Upper lobe of left lung (tissue), 6 donors: ENCODE results near the gene ZNF362. TPM values are rescaled to one million over a fixed set of nuclear protein-coding genes. Genes with fewer than 3 reads are reported as not detected.

ENCODE experiments used
- ATAC-seq, 2 donors: fragments of 200-7000 bp; cut with Tn5 transposase; one replicate each; pipeline ENCODE4 v1.9.1; 2022; ENCODE audit warnings: mild to moderate bottlenecking in 2 of 2, moderate library complexity in 2 of 2; ENCODE audit not compliant: low FRiP score in 2 of 2
- DNase-seq, 2 donors: peaks; one replicate each; pipeline ENCODE4 v3.0.0-alpha.2; 2019 to 2020
- H3K27ac ChIP-seq, 4 donors: fragments of 200-600 bp; sonication (generic); one replicate each; pipeline ENCODE4 v1.5.1; 2016 to 2019
- H3K27me3 ChIP-seq, 4 donors: fragments of 200-600 bp; sonication (generic); one replicate each; pipeline ENCODE4 v1.5.1; 2017 to 2019
- H3K36me3 ChIP-seq, 4 donors: fragments of 200-600 bp; sonication (generic); one replicate each; pipeline ENCODE4 v1.5.1; 2016 to 2019
- H3K4me1 ChIP-seq, 4 donors: fragments of 200-600 bp; sonication (generic); one replicate each; pipeline ENCODE4 v1.5.1; 2018 to 2019
- H3K4me3 ChIP-seq, 4 donors: fragments of 200-600 bp; sonication (generic); one replicate each; pipeline ENCODE4 v1.5.1; 2017 to 2019; ENCODE audit warnings: mild to moderate bottlenecking in 2 of 4, moderate library complexity in 1 of 4
- H3K9me3 ChIP-seq, 4 donors: fragments of 200-600 bp; sonication (generic); one replicate each; pipeline ENCODE4 v1.5.1; 2018 to 2019
- CTCF ChIP-seq, 6 experiments: fragments of 450-650 bp in 4 of 6; fragments of 200-600 bp in 2 of 6; sonication (generic) in 2 of 6; IDR thresholded peaks; one replicate each; pipeline ENCODE4 v1.5.1; 2016 to 2019; ENCODE audit warnings: antibody characterized with exemption in 6 of 6
- EP300 ChIP-seq, 4 donors: sonication (generic); formaldehyde crosslinking; IDR thresholded peaks; one replicate each; pipeline ENCODE4 v1.5.1; 2017; ENCODE audit warnings: antibody characterized with exemption in 4 of 4, control low read depth in 2 of 4
- POLR2A ChIP-seq, 4 donors: fragments of 450-650 bp; IDR thresholded peaks; one replicate each; pipeline ENCODE4 v1.5.1; 2016 to 2017; ENCODE audit warnings: antibody characterized with exemption in 4 of 4, mild to moderate bottlenecking in 2 of 4
- POLR2AphosphoS5 ChIP-seq, 2 donors: sonication (generic); formaldehyde crosslinking; IDR thresholded peaks; one replicate each; pipeline ENCODE4 v1.5.1; 2017; ENCODE audit warnings: antibody characterized with exemption in 2 of 2
- WGBS, 2 donors: methylation state at CpG; one replicate each; pipeline ENCODE4 v1.1.5; 2017 to 2018; 5-methylcytosine and 5-hydroxymethylcytosine counted together
- total RNA-seq, 6 donors: library from RNA; depleted of rRNA in 4 of 6; stranded (reverse); fragments of >200 nt in 4 of 6; gene quantifications; one replicate each; pipeline versions ENCODE4 v1.1.0 to v1.2.1, GENCODE V29; 2016 to 2021
- donor health status: DM: no; HTN: no; CAD: no; lungs with moderate emphysema.
- donor health status: DM: no; HTN: yes; CAD: no; lungs with severe emphysema.

Gene ZNF362
- total RNA-seq, 6 donors from 2014 or later = 14.9 to 41.0 (median 21.3) TPM

GRCh38 chr1:33232716-33233115 is 23.6 kb upstream of the ZNF362 start:
- no peak for TF ChIP-seq POLR2AphosphoS5 (IDR thresholded peaks at IDR 0.05)
- TF ChIP-seq EP300 (IDR thresholded peaks at IDR 0.05) = no peak
- TF ChIP-seq CTCF (IDR thresholded peaks at IDR 0.05) = no peak
- TF ChIP-seq POLR2A (IDR thresholded peaks at IDR 0.05) = no peak
- DNase-seq (no peak), ATAC-seq (no peak)
- no peaks in the 10 kb centered on the region for H3K36me3 ChIP-seq
- H3K4me1 ChIP-seq = peaks cover 0 to 9% (median 4%) of the 10 kb centered on the region in 4 donors
- no peak overlapping the region for H3K27ac ChIP-seq
- H3K27me3 ChIP-seq = no peaks in the 10 kb centered on the region
- H3K9me3 ChIP-seq = no peaks in the 10 kb centered on the region
- WGBS, 2 donors = 88 to 92% methylated on average over 3 of the region's 3 CpGs
- H3K4me3 ChIP-seq = no peak overlapping the region

GRCh38 chr1:33234131-33234530 is 22.2 kb upstream of the ZNF362 start:
- no peak overlapping the region for H3K27ac ChIP-seq
- DNase-seq (no peak), ATAC-seq (no peak)
- TF ChIP-seq CTCF (IDR thresholded peaks at IDR 0.05) = no peak
- TF ChIP-seq EP300 (IDR thresholded peaks at IDR 0.05) = no peak
- peaks cover 0 to 4% (median under 1%) of the 10 kb centered on the region in 4 donors for H3K4me1 ChIP-seq
- no peaks in the 10 kb centered on the region for H3K27me3 ChIP-seq
- H3K9me3 ChIP-seq = no peaks in the 10 kb centered on the region
- H3K36me3 ChIP-seq = no peaks in the 10 kb centered on the region
- 65 to 71% methylated on average over 4 of the region's 4 CpGs for WGBS, 2 donors
- H3K4me3 ChIP-seq = no peak overlapping the region

GRCh38 chr1:33234588-33234990 is 21.7 kb upstream of the ZNF362 start:
- DNase-seq = no peak
- Histone ChIP-seq H3K9me3 (no peaks in the 10 kb centered on the region), H3K4me3 (no peak overlapping the region), H3K27me3 (no peaks in the 10 kb centered on the region), H3K27ac (no peak overlapping the region), H3K4me1 (peaks cover 0 to 4% (median 0%) of the 10 kb centered on the region in 4 donors), H3K36me3 (no peaks in the 10 kb centered on the region)
- no peak for ATAC-seq
- 58 to 63% methylated on average over 3 to 7 of the region's 7 CpGs for WGBS, 2 donors
- TF ChIP-seq POLR2A (IDR thresholded peaks at IDR 0.05) (no peak), CTCF (IDR thresholded peaks at IDR 0.05) (no peak), EP300 (IDR thresholded peaks at IDR 0.05) (no peak), POLR2AphosphoS5 (IDR thresholded peaks at IDR 0.05) (no peak)

- ATAC-seq = no peak
- Histone ChIP-seq H3K36me3 (no peaks in the 10 kb centered on the region), H3K4me1 (peaks cover 0 to 4% (median 0%) of the 10 kb centered on the region in 4 donors), H3K9me3 (no peaks in the 10 kb centered on the region), H3K4me3 (no peak overlapping the region), H3K27ac (no peak overlapping the region), H3K27me3 (no peaks in the 10 kb centered on the region)
- no peak for TF ChIP-seq POLR2AphosphoS5 (IDR thresholded peaks at IDR 0.05)
- no peak for TF ChIP-seq CTCF (IDR thresholded peaks at IDR 0.05)
- no peak for TF ChIP-seq EP300 (IDR thresholded peaks at IDR 0.05)
- no peak for TF ChIP-seq POLR2A (IDR thresholded peaks at IDR 0.05)
- no peak for DNase-seq
- 82 to 84% methylated on average over 2 of the region's 2 CpGs for WGBS, 2 donors
These were observed 20.8 kb upstream of the ZNF362 start for GRCh38 chr1:33235521-33235920.

- H3K9me3 ChIP-seq = no peaks in the 10 kb centered on the region
- TF ChIP-seq POLR2A (IDR thresholded peaks at IDR 0.05) (no peak), POLR2AphosphoS5 (IDR thresholded peaks at IDR 0.05) (no peak)
- H3K36me3 ChIP-seq = no peaks in the 10 kb centered on the region
- H3K4me1 ChIP-seq = peaks cover 0 to 4% (median 0%) of the 10 kb centered on the region in 4 donors
- H3K27ac ChIP-seq = no peak overlapping the region
- no peak for ATAC-seq
- no peak overlapping the region for H3K4me3 ChIP-seq
- no peak for DNase-seq
- 83 to 86% methylated on average over 2 of the region's 2 CpGs for WGBS, 2 donors
- no peaks in the 10 kb centered on the region for H3K27me3 ChIP-seq
These were observed 19.8 kb upstream of the ZNF362 start for GRCh38 chr1:33236498-33236897.
